Colon (tissue), 2 donors: ENCODE data around the gene CTNNA2.

ENCODE experiments used
- FAIRE-seq: peaks from 2 replicates; lab custom pipeline; 2012; peaks lifted over from hg19 to GRCh38; lab: Jason Lieb, UNC
- donor health status: control.
- donor health status: control.

The CTNNA2 gene

DNA sequence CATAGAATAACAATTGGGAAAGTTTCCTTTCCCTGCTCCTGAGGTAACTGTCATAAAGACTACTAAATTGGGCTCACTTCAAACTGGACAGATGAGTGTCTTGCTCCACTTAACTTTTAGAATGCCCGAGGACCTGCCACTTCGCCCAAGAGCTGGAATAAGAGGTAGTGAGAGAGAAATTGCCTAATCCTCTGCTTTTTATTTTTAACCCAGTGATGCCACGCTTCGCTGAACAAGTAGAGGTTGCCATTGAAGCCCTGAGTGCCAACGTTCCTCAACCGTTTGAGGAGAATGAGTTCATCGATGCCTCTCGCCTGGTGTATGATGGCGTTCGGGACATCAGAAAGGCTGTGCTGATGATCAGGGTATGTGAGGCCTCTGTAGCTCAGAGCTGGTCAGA is 1061.1 kb downstream of the CTNNA2 start:
- FAIRE-seq: no peak

DNA sequence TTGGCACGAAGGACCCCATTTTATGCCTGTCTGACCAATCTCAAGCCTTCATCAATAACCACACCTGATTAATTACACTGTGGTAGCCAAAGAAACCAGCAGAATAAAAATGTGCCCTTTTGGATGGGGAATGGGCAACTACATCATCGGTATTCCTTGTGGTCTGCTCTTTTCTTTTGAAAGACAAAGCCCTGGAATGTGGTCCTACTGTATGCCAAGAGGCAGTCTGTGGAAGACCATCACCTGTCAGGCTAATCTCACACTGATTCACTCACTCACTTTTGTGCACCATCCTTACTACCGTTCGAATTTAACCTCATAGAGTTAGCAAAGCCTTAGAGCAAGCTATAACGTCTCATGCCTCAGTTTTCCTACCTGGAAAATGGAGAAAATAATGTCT is 1066.9 kb downstream of the CTNNA2 start:
- FAIRE-seq: no peak

DNA sequence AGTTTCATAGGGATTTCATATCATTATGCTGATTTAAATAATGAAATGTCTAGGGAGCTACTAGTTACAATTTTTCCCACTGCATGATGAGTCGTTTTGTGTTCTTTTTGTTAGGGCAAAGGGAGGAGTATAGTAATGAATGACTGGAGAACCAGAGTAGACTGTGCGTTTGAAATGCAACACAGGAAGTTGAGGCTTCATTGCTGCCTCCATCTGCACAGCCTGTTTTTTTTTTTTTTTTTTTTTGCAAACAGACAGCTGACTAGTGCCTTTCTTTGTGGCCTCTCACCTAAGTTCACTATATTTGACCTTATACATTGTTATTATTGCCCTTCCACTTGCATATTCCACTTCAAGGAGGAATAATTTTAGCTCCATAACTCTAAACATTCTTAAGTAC is 1078.4 kb downstream of the CTNNA2 start:
- no peak for FAIRE-seq

DNA sequence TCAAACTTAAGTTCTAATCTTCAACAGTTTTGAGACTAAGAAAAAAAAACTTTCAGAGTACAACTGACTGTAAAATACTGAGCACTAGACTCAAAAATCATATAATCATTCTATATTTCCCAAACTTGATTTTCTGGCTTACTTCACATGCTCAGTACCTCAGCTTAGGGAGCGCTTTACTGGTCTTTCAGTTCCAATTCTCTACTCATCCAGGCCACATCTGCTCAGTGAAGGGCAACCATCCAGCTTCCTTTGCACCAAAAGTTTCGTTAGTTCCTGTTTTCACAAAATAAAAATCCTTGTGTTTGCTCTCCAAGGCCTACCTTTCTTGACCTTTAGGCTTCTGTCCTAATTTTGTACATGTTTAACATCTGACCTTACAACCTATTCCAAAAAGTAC is 1079.3 kb downstream of the CTNNA2 start:
- FAIRE-seq: no peak

DNA sequence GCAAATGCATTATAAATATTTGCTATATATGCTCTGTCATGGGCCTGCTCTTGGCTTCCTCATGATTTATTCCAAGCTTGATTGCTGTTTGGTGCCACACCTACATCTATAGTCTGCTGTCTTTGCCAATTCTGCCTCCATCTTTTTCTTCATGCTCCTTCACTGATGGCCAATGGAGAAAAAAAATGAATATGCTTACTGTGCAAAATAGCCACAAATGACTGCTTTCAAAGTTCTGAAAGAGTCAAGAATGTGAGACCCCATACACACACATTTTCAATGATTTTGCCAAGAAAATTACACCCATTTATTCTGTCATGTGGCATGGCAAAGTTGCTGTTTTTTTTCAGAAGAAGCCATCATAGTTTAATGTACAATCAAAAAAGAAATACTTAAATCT is 1097.3 kb downstream of the CTNNA2 start:
- no peak for FAIRE-seq

DNA sequence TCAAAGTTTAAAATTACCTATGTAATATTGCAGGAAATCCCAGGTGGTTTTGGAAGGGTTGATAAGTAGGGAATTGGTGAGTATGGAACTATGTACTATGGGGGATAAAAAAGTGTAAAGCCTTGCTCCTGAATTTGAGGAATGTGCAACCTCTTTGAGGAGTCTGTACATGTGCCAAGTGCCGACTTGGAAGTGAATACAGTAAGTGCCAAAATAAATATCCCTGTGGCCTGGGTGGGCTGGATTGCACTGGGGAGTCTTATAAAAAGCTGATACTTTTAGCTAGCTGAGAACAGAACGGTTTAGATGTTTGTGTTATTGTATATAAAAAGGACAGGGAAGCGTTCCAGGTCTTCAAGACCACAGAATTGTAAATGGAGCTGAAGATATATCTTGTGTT is 1108.8 kb downstream of the CTNNA2 start:
- no peak for FAIRE-seq

DNA sequence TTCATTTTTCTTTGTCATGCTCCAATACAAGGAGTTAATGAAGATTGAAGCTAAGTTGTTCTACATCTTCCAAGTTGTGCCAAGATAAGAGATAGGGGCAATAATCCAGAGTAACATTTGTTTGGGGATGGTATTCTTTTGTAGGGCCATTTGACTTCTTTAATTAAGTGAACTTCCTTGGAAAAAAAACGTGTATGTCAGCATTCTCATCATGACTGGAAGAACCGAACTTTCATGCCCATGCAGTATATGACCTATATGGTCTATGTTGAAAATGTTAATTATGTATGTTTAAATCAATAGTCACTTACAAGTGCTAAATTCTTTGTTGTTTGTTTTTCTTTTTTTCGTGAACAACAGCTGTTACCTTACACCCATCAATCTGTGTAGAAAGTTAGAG is 1111.2 kb downstream of the CTNNA2 start:
- FAIRE-seq: no peak

DNA sequence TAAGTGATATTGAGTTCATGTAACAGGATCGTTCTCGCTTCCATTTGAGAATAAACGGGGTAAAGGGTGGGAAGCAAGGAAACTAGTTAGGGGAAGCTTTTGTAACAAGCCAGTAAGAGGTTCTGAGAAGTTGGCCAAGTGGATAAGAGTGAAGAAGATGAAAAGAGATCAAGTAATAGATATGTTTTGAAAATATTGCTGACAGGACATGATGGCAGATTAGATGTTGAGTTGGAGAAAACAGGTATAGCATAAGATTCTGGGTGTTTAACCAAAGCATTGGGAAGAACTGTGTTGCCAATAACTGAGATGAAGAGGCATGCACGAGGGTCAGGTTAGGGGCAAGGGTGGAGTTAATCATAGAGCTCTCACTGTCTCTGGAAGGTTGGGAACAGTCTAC is 1121.7 kb downstream of the CTNNA2 start:
- FAIRE-seq: no peak

DNA sequence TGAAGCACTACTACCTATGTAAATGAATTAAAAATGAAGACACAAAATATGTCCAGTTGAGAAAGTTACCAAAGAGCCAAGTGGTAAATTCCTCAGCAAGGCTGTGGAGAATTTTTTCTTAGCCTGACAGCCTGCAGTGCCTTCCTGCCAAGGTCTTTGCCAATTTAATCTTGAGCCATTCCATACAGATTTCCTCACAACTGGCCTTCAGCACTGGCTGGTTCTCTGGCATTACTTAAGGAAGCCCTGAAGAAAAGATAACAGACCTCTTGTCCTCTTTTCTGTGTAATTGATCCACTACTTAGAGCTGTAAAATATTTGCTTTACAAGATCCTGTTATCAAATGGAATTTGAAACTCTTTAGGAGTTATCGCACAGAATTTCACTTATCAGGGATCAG is 1125.9 kb downstream of the CTNNA2 start:
- FAIRE-seq: no peak

DNA sequence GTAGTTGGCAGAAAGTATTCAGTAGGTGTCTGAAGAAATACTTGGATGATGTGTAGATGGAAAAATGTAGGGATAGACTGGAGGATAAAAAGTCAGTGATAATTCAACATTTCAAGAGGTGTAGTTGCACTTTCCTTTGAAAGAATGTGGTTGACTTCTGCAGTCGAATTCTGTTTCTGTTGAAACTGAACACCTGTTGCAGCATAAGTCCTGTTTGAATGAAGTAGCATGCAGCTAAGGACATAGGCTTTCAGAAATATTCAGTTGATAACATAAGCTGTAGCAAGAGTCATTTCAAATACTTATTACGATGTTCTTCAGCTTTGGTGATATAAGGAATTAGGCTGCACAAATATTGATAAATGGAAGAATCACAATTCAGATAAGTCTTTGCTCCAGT is 1129.6 kb downstream of the CTNNA2 start:
- no peak for FAIRE-seq

DNA sequence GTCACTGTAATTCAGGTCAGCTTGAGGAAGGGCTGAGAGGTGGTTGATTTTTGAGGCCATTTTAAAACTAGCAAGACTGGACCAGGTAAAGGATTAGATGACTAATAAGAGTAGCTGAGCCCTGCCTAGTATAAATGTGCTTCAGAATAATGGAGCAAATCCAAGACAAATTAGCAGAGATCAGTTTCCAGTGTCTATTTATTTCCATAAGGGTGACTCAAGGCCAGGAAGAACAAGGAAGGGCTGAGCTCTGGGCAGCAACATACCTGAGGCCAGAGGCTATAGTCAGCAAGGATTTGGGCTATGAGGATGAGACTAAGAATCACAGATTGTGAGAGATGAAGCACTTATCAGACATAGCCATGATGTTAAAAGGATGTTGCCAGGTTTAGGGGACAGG is 1130.7 kb downstream of the CTNNA2 start:
- no peak for FAIRE-seq

DNA sequence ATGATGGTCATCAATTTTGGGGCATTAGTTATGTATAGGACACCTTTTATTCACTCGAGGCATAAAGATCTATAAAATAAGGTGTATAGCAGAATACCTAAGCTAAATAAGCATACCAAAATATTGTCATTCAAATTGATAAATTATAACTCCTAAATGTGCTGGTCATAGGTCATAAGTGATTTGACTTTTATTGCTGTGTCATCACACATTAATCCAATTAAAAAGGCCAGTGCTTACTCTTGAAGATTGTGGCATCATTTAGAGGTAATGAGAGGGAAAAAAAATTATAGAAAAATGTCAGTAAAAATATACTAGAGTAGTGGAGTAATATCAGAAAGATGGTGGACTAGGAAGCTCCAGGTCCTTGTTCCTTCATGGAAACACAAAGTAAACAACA is 1138.6 kb downstream of the CTNNA2 start:
- FAIRE-seq: no peak

DNA sequence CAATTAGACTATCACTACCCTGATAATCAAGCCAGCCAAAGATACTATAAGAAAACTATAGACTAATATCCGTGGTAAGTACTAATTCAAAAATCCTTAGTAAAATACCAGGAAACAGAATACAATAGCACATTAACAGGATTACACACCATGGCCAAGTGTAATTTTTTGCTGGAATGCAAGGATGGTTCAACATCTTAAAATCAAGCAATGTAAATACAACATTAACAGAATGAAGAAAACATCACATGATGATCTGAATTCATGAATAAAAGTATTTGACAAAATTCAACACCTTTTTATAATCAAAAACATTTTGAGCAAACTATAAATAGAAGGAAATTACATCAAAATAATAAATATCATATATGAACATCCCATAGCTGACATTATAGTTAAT is 1142.4 kb downstream of the CTNNA2 start:
- no peak for FAIRE-seq

DNA sequence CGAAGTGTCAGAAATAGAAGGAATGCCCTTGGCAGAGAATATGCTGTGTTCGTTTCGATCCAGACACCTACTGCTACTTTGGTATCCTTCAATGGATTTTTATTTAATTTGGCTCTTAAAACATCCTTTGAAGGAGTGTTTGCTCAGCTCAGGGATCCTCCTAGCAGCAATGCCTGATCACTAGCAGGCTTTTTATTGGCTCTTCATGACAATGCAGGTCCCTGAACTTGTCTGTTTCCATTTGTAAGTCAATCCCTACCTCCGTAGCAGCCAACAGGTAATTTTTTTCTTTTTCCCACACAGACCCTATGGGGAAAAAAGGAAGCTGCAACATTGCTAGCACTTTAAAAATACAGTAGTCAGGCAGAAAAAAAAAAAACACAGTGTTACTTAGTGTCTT is 1157.9 kb downstream of the CTNNA2 start:
- FAIRE-seq: no peak

DNA sequence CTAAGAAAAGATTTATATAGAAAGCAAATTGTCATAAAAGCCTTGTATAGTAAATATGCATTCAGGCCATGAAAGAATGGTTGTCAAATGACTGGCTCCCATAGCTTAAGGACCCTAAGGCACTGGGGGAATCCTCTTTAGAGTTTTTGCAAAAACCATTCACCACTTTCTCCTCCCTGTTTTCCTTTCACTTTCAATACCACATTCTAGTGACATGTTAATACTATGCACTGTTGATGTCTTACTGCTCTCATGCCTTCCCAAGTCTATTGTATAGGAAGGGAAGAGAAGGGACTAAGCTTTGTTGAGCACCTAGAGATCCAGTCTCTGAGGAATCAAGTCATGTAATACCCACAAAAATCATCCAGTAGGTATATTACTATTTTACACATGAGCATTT is 1174.7 kb downstream of the CTNNA2 start:
- no peak for FAIRE-seq

DNA sequence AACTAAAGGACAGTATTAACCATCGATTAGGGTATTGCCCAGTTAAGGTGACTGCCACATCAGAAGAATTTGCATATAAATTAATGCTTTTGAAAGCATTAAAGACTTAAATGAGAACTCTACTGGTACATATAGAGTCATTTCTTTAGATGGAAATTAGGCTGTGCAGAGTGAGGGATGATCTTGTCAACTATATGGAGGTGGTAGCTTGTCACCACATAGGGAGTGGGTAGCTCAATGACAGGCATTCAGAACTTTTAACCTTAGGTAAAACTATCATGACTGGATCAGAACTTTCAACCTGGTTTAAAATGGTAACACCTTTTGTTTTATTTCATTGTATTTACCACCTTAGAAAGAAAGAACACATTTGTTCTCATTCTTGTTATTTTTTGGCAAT is 1176.3 kb downstream of the CTNNA2 start:
- FAIRE-seq: no peak
